GM18511 (cell line): ENCODE measurements around the gene AGFG1.
"Not testable (repeated sequence)": the region's sequence is repeated elsewhere in the genome, so short reads cannot be mapped to it uniquely, and the experiment has no call there.

Source experiments
- ATAC-seq: cut with Tn5 transposase; IDR thresholded peaks from one replicate; pipeline ENCODE4 v1.9.1; 2021; ENCODE audit warnings: mild to moderate bottlenecking, moderate library complexity; ENCODE audit not compliant: unreplicated experiment

Gene AGFG1

DNA sequence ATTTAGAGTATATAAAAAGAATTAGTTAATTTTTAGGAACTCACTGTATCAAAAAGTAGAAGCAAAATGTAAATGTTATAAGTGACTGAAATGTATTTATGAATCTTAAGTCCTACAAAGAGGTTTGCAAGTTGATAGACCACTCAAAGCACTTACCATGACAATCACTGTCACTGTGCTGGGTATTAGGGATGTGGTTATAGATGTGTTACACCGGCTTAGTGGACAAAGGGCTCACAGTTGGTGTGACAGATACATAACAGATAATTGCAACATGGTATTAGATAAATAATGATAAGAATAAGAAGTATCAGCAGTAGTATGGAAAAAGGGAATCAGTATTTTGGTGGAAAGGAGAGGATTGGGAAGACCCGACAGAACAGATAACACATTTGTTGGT is 21.6 kb downstream of the AGFG1 start:
- ATAC-seq, result no peak

GRCh38 chr2:227497158-227497557 is 25.2 kb downstream of the AGFG1 start:
- no peak for ATAC-seq

- ATAC-seq, result no peak
These were observed 27.8 kb downstream of the AGFG1 start for GRCh38 chr2:227499627-227500300.

DNA sequence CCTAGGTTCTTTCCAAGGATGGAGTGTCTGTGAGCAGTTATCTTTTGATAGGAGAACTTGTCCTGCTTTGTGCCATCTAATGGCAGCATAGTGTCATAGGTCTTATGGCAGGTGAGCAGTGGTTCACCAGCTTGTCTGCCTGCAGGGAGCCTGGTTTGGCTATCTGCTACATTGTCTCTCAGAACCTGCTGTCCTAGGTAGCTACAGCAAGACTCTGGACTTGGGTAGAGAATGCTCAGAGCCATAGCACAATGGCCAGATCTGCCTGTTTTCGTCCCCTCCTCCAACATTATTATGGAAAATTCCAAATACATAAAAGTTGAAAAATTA is 28.3 kb downstream of the AGFG1 start:
- no peak for ATAC-seq

DNA sequence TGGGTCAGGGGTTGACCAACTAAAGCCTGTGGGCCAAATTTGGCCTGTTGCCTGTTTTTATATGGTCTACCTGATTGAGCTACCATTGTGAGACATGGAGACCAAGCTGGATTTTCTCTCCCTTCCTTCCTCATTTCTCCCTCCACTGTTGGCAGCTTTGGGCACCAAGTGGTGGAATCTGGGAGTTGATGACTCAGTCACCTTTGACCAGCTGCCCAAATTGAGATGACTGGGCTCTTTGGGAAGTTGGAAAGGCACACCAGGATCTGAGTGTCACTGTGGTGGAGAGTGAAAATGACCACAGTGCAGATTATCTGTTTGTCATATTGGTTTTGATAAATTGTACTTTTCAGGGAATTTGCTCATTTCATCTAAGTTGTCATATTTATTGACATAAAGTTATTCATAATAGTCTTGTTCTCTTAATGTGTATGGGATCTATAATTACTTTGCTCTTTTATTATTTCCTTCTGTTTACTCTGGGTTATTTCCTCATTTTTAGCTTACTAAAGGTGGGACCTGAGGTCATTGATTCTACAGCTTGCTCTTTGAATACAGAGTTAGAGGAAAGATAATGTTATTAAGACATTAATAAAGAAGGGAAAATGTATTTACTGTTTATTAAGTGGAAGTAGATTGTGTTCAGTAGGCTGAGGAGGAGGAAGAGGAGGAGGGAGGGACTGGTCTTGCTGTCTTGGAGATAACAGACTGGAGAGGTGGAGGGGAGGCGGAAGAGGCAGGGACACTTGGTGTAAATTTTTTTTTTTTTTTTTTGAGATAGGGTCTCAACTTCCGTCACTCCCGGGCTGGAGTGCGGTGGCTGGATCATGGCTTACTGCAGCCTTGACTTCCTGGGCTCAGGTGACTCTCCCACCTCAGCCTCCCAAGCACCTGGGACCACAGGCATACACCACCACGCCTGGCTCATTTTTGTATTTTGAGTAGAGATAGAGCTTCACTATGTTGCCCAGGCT is 31.8 kb downstream of the AGFG1 start:
- ATAC-seq, result no peak

GRCh38 chr2:227504700-227505099 is 32.7 kb downstream of the AGFG1 start:
- no peak for ATAC-seq

DNA sequence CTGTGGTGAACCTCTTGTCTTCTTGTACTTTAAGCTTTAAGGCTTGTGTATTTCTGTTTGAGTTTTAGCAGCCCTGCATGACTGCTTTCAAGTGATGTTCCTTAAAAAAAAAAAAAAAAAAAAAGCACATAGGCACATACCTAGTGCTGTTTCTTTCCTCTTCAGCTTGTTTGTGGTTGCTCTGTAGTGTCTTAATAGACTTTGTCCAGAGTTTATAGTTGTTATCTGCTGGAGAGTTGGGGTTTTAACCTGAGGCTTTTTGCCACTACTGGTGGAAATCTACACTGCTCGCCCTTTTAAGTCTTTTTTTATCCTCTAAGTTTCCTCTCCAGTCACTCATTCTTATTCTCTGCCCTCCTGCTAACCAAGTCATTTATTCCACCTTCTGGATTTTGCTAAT is 34.5 kb downstream of the AGFG1 start:
- no peak for ATAC-seq

- ATAC-seq, result no peak
These were observed 36.0 kb downstream of the AGFG1 start for GRCh38 chr2:227507963-227508362.

- no peak for ATAC-seq
These were observed 37.1 kb downstream of the AGFG1 start for GRCh38 chr2:227509076-227509475.

- ATAC-seq, result no peak
These were observed 38.1 kb downstream of the AGFG1 start for GRCh38 chr2:227509824-227510619.

- no peak for ATAC-seq
These were observed 38.6 kb downstream of the AGFG1 start for GRCh38 chr2:227510620-227510958.

GRCh38 chr2:227511239-227511930 is 39.4 kb downstream of the AGFG1 start:
- ATAC-seq, result no peak

DNA sequence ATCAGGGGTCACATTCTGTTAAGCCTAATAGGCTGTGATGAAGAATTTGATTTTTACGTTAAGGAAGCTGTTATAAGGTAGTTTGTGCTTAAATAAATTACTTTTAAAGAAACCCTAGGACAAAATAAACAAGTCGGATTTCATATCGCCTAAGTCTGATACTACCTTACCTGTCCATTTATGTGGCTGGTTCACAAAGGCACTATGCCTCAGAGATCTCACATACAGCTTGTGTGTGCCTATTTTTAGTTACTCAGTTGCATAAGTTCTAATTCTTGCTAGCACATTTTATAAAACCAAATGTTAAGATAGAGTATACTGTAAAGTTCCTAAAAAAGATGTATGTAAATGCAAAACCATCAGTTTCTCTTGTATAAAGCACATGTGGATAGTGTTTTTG is 40.0 kb downstream of the AGFG1 start:
- ATAC-seq, result no peak

- no peak for ATAC-seq
These were observed 41.2 kb downstream of the AGFG1 start for GRCh38 chr2:227513113-227513512.

- no peak for ATAC-seq
These were observed 43.8 kb downstream of the AGFG1 start for GRCh38 chr2:227515742-227516141.

GRCh38 chr2:227517724-227518123 is 45.8 kb downstream of the AGFG1 start:
- no peak for ATAC-seq

- ATAC-seq, result not testable (repeated sequence)
These were observed 46.4 kb downstream of the AGFG1 start for GRCh38 chr2:227518278-227518865.

DNA sequence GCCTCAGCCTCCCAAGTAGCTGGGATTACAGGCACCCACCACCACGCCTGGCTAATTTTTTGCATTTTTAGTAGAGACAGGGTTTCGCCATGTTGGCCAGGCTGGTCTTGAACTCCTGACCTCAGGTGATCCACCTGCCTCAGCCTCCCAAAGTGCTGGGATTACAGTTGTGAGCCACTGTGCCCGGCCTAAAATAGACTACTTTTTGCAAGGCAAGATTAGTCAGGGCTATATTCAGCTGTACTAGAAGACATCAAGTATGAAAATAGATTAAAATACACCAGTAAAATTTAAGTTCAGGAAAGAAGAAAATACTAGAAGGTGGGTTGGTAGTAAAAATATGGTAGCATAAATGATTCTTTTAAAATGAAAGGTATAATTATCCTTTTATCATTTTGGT is 49.2 kb downstream of the AGFG1 start:
- ATAC-seq, result not testable (repeated sequence)

DNA sequence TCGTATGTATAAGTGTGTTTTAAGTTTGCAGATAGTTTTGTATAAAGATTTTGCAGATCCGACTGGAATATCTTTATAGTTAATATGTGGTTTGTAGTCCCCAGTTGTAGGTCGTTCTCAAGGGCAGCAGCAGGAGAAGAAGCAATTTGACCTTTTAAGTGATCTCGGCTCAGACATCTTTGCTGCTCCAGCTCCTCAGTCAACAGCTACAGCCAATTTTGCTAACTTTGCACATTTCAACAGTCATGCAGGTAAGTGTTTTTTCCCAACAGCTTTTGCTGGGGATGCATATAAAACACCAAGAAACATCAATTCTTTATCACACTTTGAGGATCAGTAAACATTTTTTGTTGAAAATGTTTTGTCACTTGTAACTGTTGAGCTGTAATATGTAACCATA is 52.7 kb downstream of the AGFG1 start:
- ATAC-seq, result no peak

DNA sequence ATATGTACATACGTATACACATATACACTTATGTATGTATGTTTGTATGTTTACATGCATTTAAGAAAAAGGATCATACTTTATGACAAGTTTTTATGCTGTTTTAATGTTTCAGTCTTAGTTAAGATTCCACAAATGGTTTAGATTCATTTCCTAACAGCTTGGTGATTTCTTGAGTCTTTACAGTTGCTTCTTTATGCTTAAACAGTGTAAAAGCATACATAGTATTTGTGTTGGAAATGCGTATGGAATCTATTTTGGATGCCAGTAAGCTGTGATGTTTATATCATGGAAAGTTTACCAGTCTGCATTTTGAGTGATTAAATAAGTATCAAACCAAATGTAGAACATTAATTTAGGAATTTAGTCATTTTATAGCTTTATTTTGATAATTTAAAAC is 55.4 kb downstream of the AGFG1 start:
- ATAC-seq, result no peak

GRCh38 chr2:227528803-227529202 is 56.8 kb downstream of the AGFG1 start:
- no peak for ATAC-seq
